Osteocyte (in vitro differentiated cells): Measurements from ENCODE around the gene KLHL36. TPM values are rescaled to one million over a fixed set of nuclear protein-coding genes. Genes with fewer than 3 reads are reported as not detected.

ENCODE experiments used
- DNase-seq: peaks from one replicate; pipeline ENCODE4 v3.0.0; 2021; ENCODE audit warnings: mixed read lengths; ENCODE audit not compliant: unreplicated experiment; ENCODE audit errors: extremely low spot score
- H3K27ac Mint-ChIP-seq: one replicate; pipeline ENCODE4 v1.8.0; 2021; ENCODE audit warnings: mild to moderate bottlenecking, mixed read lengths; ENCODE audit not compliant: unreplicated experiment
- H3K27me3 Mint-ChIP-seq: one replicate; pipeline ENCODE4 v1.8.0; 2021; ENCODE audit warnings: mixed read lengths; ENCODE audit not compliant: unreplicated experiment
- H3K36me3 Mint-ChIP-seq: one replicate; pipeline ENCODE4 v1.8.0; 2021; ENCODE audit warnings: mixed read lengths; ENCODE audit not compliant: unreplicated experiment
- H3K4me1 Mint-ChIP-seq: one replicate; pipeline ENCODE4 v1.8.0; 2021; ENCODE audit warnings: mixed read lengths; ENCODE audit not compliant: unreplicated experiment
- H3K4me3 Mint-ChIP-seq: one replicate; pipeline ENCODE4 v1.8.0; 2021; ENCODE audit warnings: mild to moderate bottlenecking, moderate library complexity, mixed read lengths; ENCODE audit not compliant: unreplicated experiment
- H3K9me3 Mint-ChIP-seq: one replicate; pipeline ENCODE4 v1.8.0; 2021; ENCODE audit warnings: mixed read lengths; ENCODE audit not compliant: unreplicated experiment
- CTCF ChIP-seq: fragments of 200-600 bp; sonication (generic); IDR thresholded peaks from 2 replicates; pipeline ENCODE4 v1.5.0; 2021; ENCODE audit warnings: antibody characterized with exemption, mild to moderate bottlenecking, moderate library complexity
- total RNA-seq: library from RNA; stranded (reverse); gene quantifications from 2 replicates; pipeline ENCODE4 v1.2.1, GENCODE V29; 2021

The KLHL36 gene
- total RNA-seq, 1 donor from 2014 or later = 49.0 TPM

- H3K4me1 Mint-ChIP-seq = no peaks in the 10 kb centered on the region
- H3K9me3 Mint-ChIP-seq = no peaks in the 10 kb centered on the region
- H3K27ac Mint-ChIP-seq = no peak overlapping the region
- H3K36me3 Mint-ChIP-seq = no peaks in the 10 kb centered on the region
- H3K27me3 Mint-ChIP-seq = peaks cover 19% of the 10 kb centered on the region
- DNase-seq = no peak
- H3K4me3 Mint-ChIP-seq = no peak overlapping the region
- no peak for TF ChIP-seq CTCF
Observed at GRCh38 chr16:84678541-84678940, 30.2 kb downstream of the KLHL36 start.

GRCh38 chr16:84680165-84680842 lies 32.0 kb downstream of the KLHL36 start:
- no peaks in the 10 kb centered on the region for H3K9me3 Mint-ChIP-seq
- no peak overlapping the region for H3K27ac Mint-ChIP-seq
- H3K27me3 Mint-ChIP-seq = peaks cover 26% of the 10 kb centered on the region
- no peak for TF ChIP-seq CTCF
- no peak for DNase-seq
- peaks cover 4% of the 10 kb centered on the region for H3K4me1 Mint-ChIP-seq
- H3K36me3 Mint-ChIP-seq = no peaks in the 10 kb centered on the region
- H3K4me3 Mint-ChIP-seq = no peak overlapping the region

GRCh38 chr16:84680843-84681629 lies 32.7 kb downstream of the KLHL36 start:
- Mint-ChIP-seq H3K27ac (no peak overlapping the region), H3K9me3 (no peaks in the 10 kb centered on the region), H3K4me3 (no peak overlapping the region), H3K36me3 (no peaks in the 10 kb centered on the region), H3K4me1 (peaks cover 4% of the 10 kb centered on the region), H3K27me3 (peaks cover 26% of the 10 kb centered on the region)
- no peak for DNase-seq
- TF ChIP-seq CTCF = no peak

GRCh38 chr16:84683691-84684591 lies 35.6 kb downstream of the KLHL36 start:
- Mint-ChIP-seq H3K9me3 (no peaks in the 10 kb centered on the region), H3K27ac (no peak overlapping the region), H3K4me3 (no peak overlapping the region), H3K27me3 (peaks cover 22% of the 10 kb centered on the region), H3K36me3 (no peaks in the 10 kb centered on the region), H3K4me1 (peaks cover 6% of the 10 kb centered on the region)
- DNase-seq = no peak
- TF ChIP-seq CTCF = no peak
